GM12891 (cell line): ENCODE data around the gene MNX1.

Source experiments
- POLR2A ChIP-seq: IDR thresholded peaks from 2 replicates; pipeline ENCODE4 v1.6.1; 2011; ENCODE audit warnings: low read depth, low read length, control low read depth
- POLR2AphosphoS5 ChIP-seq: IDR thresholded peaks from 2 replicates; pipeline ENCODE4 v1.6.1; 2011; ENCODE audit warnings: low read depth, low read length, control low read depth
- POU2F2 ChIP-seq: IDR thresholded peaks from 2 replicates; pipeline ENCODE4 v1.6.1; 2011; ENCODE audit warnings: low read depth, mild to moderate bottlenecking, control low read depth, low read length, moderate library complexity
- SPI1 ChIP-seq: IDR thresholded peaks from 2 replicates; pipeline ENCODE4 v1.6.1; 2011; ENCODE audit warnings: low read depth, low read length, control low read depth
- TAF1 ChIP-seq: IDR thresholded peaks from 2 replicates; pipeline ENCODE4 v1.6.1; 2011; ENCODE audit warnings: low read depth, low read length, control low read depth

- TF ChIP-seq TAF1 = no peak
- TF ChIP-seq POLR2AphosphoS5 = no peak
- no peak for TF ChIP-seq POU2F2
- no peak for TF ChIP-seq SPI1
- TF ChIP-seq POLR2A = no peak
Measured at GRCh38 chr7:157003756-157004520, 6.5 kb downstream of the MNX1 start.
